Mesangial cell (primary cell): ENCODE results near the gene AOC2. TPM values are rescaled to one million over a fixed set of nuclear protein-coding genes. Genes with fewer than 3 reads are reported as not detected.

Experiments used
- total RNA-seq: library from RNA; depleted of rRNA; stranded (reverse); fragments of >200 nt; gene quantifications from 2 replicates; pipeline ENCODE4 v1.2.3, GENCODE V29; 2015

The AOC2 gene
- 0.65 and 0.89 TPM in 2 replicates for total RNA-seq

DNA sequence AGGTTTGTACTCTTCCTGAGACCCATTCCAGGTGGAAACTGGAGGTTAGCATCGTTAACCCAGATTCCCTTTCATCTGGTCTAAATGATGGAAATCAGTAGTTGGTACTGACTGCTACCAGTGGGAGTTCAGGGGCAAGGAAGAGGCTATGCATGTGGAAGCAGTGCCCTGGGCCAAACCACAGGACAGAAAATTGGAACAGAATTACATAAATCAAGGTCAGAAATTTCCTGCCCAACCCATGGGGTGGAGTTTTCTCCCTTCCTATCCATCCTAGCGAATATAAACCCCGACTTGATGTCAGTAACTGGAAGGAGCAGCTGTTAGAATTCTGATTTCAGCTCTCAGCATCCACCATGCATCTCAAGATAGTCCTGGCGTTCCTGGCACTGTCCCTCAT, at the start of gene AOC2:
AOC2 (plus strand) TSS at position 310 of the 400 bp plus-strand sequence; CDS start at position 357, 47 bp downstream.

GRCh38 chr17:42798383-42799380, 45.7 kb upstream of the AOC2 start, which contains the start of the genes CNTD1 and COA3:
Gene CNTD1 (plus strand): TSS chr17:42798861. CDS start chr17:42799068, 207 bp downstream.
Gene COA3 (minus strand): TSS chr17:42798704. CDS start chr17:42798681, 23 bp downstream.

GRCh38 chr17:42832934-42833766, 11.2 kb upstream of the AOC2 start, which contains the start of gene PSME3:
Gene PSME3 (plus strand): TSS chr17:42833397. CDS start chr17:42833632, 235 bp downstream.

DNA sequence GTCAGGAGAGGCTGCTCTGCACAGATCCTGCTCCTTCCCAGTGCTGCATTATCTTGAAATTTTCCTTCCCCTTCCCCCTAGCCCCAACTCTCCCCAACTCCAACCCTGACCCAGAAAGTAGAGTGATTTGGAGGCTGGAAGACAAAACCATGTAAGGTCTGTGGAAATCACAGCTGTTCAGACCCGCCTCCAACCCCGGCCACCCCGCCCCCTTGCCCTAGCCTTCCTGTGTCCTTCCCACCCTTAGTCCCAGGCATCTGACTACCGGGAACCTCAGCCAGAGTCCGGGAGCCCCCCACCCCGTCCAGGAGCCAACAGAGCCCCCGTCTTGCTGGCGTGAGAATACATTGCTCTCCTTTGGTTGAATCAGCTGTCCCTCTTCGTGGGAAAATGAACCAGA, 6.6 kb downstream of the AOC2 start, which contains the start of gene AOC3:
AOC3 (plus strand) TSS at position 246 of the 400 bp plus-strand sequence; CDS start at position 391, 145 bp downstream.

Other genes starting within 250 kb of the AOC2 start
- gene RETREG3, start 235.2 kb upstream of the AOC2 start, total RNA-seq, result 40.9 and 65.5 TPM in 2 replicates
- gene TUBG1, start 234.9 kb upstream of the AOC2 start, total RNA-seq, result 56.2 and 201 TPM in 2 replicates
- gene TUBG2, start 185.3 kb upstream of the AOC2 start, total RNA-seq, result 17.1 and 18.9 TPM in 2 replicates
- gene PLEKHH3, start 167.6 kb upstream of the AOC2 start, total RNA-seq, result 15.8 and 22.2 TPM in 2 replicates
- 5.4 and 13.8 TPM in 2 replicates for gene CCR10, start 162.7 kb upstream of the AOC2 start, total RNA-seq
- gene CNTNAP1, start 162.0 kb upstream of the AOC2 start, total RNA-seq, result 9.8 and 15.8 TPM in 2 replicates
- 5.2 and 15.0 TPM in 2 replicates for gene EZH1, start 99.5 kb upstream of the AOC2 start, total RNA-seq
- gene RAMP2, start 83.4 kb upstream of the AOC2 start, total RNA-seq, result 5.1 TPM in 2 replicates
- gene VPS25, start 71.1 kb upstream of the AOC2 start, total RNA-seq, result 123 and 129 TPM in 2 replicates
- 4.8 and 6.7 TPM in 2 replicates for gene WNK4, start 64.0 kb upstream of the AOC2 start, total RNA-seq
- gene COA3, start 45.9 kb upstream of the AOC2 start, total RNA-seq, result 73.0 and 80.6 TPM in 2 replicates
- not detected in 2 replicates for gene CNTD1, start 45.7 kb upstream of the AOC2 start, total RNA-seq
- 103 and 170 TPM in 2 replicates for gene BECN1, start 20.3 kb upstream of the AOC2 start, total RNA-seq
- 77.8 and 137 TPM in 2 replicates for gene PSME3, start 11.2 kb upstream of the AOC2 start, total RNA-seq
- 0.38 TPM in 1 of 2 replicates, not detected in the other for gene AOC3, start 6.6 kb downstream of the AOC2 start, total RNA-seq
- not detected in 2 replicates for gene G6PC1, start 56.2 kb downstream of the AOC2 start, total RNA-seq
- gene AARSD1, start 119.9 kb downstream of the AOC2 start, total RNA-seq, result 22.8 and 30.0 TPM in 2 replicates
- 1.3 and 2.9 TPM in 2 replicates for gene PTGES3L, start 135.5 kb downstream of the AOC2 start, total RNA-seq
- 6.4 and 9.0 TPM in 2 replicates for gene RUNDC1, start 136.0 kb downstream of the AOC2 start, total RNA-seq
- gene RPL27, start 153.8 kb downstream of the AOC2 start, total RNA-seq, result 1,263 and 1,290 TPM in 2 replicates
- 14.8 and 42.2 TPM in 2 replicates for gene IFI35, start 162.2 kb downstream of the AOC2 start, total RNA-seq
- 162 and 328 TPM in 2 replicates for gene VAT1, start 177.8 kb downstream of the AOC2 start, total RNA-seq
- gene RND2, start 180.7 kb downstream of the AOC2 start, total RNA-seq, result 0.33 and 1.0 TPM in 2 replicates